Measurements from ENCODE around the gene TJAP1.
"Not testable (repeated sequence)": the region's sequence is repeated elsewhere in the genome, so short reads cannot be mapped to it uniquely, and the experiment has no call there.

TJAP1 gene

GRCh38 chr6:43506667-43507471 lies 29.5 kb downstream of the TJAP1 start:
- peak; percentile 63 for DNase-seq

- DNase-seq, result no peak
These were observed 31.2 kb downstream of the TJAP1 start for GRCh38 chr6:43508481-43509141.

GRCh38 chr6:43509142-43509983 lies 32.0 kb downstream of the TJAP1 start:
- no peak for DNase-seq

GRCh38 chr6:43509984-43510826 lies 32.8 kb downstream of the TJAP1 start, which contains the start of gene LRRC73:
Gene LRRC73 (minus strand): TSS chr6:43510346. CDS start chr6:43509785, 561 bp downstream.
- peak; percentile 75 for DNase-seq

- no peak for DNase-seq
These were observed 33.4 kb downstream of the TJAP1 start for GRCh38 chr6:43510827-43511163.

GRCh38 chr6:43511824-43512415 lies 34.5 kb downstream of the TJAP1 start:
- DNase-seq, result no peak

- DNase-seq, result no peak
These were observed 38.4 kb downstream of the TJAP1 start for GRCh38 chr6:43515808-43516207.

- DNase-seq, result no peak
These were observed 39.0 kb downstream of the TJAP1 start for GRCh38 chr6:43516367-43516696.

- DNase-seq, result peak; percentile 87
These were observed 39.5 kb downstream of the TJAP1 start, which contains the start of the genes POLR1C and YIPF3 for GRCh38 chr6:43516697-43517504. Gene POLR1C (plus strand): TSS chr6:43517089. CDS start chr6:43517110, 21 bp downstream. Gene YIPF3 (minus strand): TSS chr6:43516926. CDS start chr6:43516807, 119 bp downstream.

- DNase-seq, result no peak
These were observed 40.4 kb downstream of the TJAP1 start for GRCh38 chr6:43517505-43518357.

GRCh38 chr6:43520097-43520496 lies 42.7 kb downstream of the TJAP1 start:
- no peak for DNase-seq

GRCh38 chr6:43521836-43522235 lies 44.5 kb downstream of the TJAP1 start:
- DNase-seq, result no peak

- DNase-seq, result no peak
These were observed 45.3 kb downstream of the TJAP1 start for GRCh38 chr6:43522547-43523261.

GRCh38 chr6:43523284-43523683 lies 45.9 kb downstream of the TJAP1 start:
- no peak for DNase-seq

- DNase-seq, result no peak
These were observed 47.2 kb downstream of the TJAP1 start for GRCh38 chr6:43524483-43524961.

- no peak for DNase-seq
These were observed 54.8 kb downstream of the TJAP1 start for GRCh38 chr6:43532201-43532600.

GRCh38 chr6:43538986-43539385 lies 61.6 kb downstream of the TJAP1 start:
- DNase-seq, result not testable (repeated sequence)

GRCh38 chr6:43539409-43539808 lies 62.0 kb downstream of the TJAP1 start:
- not testable (repeated sequence) for DNase-seq

- no peak for DNase-seq
These were observed 63.1 kb downstream of the TJAP1 start for GRCh38 chr6:43540507-43540906.

Data from 8988T (cell line).